GM21367 (cell line): ENCODE measurements around the gene UPB1.

Experiments used
- ATAC-seq: cut with Tn5 transposase; IDR thresholded peaks from one replicate; pipeline ENCODE4 v1.9.1; 2021; ENCODE audit not compliant: unreplicated experiment

The UPB1 gene

GRCh38 chr22:24494528-24495364 is at the start of gene UPB1:
Gene UPB1 (plus strand): TSS chr22:24495332. CDS start chr22:24495404, 72 bp downstream.
- no peak for ATAC-seq

DNA sequence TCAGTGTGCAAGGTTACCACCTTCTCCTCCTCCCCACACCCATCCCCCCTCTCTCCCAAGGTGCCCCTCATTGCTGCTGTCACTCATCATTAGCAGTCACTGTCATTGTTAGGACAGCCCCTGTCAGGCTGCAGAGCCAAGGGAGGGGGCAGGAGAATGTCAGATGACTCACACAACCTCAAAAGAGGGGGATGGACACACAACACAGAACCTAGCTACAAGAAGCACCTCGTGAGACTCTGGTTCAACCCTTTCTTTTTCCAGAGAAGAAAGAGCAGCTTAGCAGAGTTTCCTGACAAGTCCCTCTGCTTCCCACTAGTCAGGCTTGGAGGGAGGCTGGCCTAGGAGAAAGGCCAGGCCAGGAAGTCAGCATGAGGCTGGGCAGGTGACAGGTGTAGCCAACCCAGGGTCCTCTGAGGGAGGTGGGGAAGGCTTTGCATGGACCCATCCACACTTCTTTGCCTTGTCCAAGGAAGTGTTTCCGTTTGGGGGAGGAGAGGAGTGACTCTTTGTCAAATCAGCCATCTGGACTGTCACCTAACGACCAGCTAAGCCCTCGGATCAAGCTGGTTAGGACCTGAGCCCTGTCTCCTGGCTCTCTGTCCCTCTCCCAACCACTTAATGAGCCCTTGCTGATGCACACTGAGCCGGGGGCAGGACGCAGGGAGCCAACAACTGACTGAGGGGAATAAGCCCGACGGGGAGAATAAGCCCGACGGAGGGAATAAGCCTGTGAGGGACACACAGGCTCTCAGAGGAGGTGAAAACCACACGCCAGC is 49.5 kb upstream of the UPB1 start:
- ATAC-seq, result no peak

DNA sequence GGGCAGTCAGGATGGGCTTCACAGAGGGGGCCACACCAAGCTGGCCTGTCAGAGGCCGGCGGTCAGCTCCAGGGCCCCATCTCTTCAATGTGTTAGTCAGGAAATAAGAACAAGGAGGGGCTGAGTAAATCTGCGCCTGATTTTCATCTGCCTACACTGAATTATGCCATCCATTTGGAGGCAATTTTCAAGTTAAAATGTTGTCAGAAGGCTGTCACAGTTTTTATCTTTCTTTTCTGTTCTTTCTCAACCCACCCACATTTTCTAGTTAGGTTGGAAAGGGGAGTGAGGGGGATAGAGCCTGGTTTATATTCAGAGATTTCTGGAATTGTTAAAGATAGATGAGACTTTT is 48.9 kb upstream of the UPB1 start:
- ATAC-seq, result no peak

- no peak for ATAC-seq
Observed at GRCh38 chr22:24450610-24451009, 44.5 kb upstream of the UPB1 start.

GRCh38 chr22:24451162-24451561 is 44.0 kb upstream of the UPB1 start:
- ATAC-seq, result no peak

DNA sequence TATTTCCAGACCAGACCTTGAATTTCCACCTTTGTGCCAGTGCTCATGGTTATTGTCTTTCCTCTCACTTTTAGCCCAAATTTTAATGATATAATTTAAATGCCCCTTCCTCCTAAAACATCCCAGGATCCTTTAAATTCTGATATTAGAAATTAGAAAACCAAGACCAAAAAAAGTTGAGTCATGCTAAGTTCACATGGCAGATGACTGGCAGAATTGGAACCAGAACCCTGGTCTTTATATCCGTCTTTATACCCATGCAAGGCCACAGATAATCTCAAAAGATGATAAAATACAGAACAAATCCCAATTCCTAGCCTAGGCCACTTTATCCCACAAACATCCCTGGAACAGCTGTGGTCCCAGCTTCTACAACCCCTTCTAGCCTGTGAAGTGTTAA is 41.3 kb upstream of the UPB1 start:
- ATAC-seq, result no peak

- ATAC-seq, result no peak
Observed at GRCh38 chr22:24455039-24455438, 40.1 kb upstream of the UPB1 start.

DNA sequence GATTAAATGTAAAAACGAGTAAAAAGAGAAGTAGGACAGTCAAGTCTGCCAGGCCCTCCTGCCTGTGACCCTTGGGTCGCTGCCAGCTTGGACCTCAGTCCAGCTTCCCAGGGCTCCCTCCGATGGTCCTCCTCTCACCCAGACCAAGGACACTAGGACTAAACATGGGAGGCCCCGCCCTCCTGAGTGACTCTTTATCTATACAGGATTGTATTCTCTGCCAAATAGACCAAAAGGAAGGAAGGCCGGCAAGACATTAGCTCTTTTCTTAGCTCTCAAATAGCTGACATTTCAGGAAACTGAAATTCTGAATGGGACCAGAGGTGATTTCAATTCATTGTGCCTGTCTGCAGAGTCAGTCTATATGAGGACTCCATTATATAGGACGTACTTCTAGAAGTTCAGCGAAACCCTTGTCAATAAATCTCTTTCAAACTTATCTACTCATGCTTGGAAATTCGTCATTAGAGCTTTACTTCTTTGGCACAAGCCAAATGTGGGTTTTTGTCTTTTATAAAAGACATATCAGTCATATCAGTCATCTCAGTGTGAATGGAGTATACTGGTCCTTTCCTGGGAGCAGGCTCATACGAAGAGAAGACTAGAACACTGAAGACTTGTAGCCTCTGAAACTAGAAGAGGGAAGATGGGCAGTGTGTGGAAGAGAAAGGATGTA is 39.2 kb upstream of the UPB1 start:
- no peak for ATAC-seq

- ATAC-seq, result no peak
Observed at GRCh38 chr22:24457894-24458420, 37.2 kb upstream of the UPB1 start.

DNA sequence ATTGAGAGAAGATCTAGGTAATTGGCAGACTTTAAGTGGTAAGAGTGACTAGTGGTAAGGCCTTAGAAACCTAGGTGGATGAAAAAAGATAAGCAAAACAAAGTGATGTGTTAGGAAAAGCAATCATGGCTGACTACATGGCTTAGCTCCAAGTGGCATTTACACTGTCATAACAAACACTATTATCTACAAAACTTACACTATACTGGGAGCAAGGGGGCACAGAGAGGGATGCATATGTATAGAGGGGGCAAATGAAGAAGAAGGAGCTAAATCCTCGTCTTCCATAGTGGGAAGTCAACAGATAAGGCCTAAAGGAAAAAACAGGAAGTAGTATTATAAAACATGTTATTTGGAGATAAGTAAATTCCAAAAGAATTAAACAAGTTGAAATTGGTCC is 35.2 kb upstream of the UPB1 start:
- no peak for ATAC-seq

GRCh38 chr22:24460418-24461089 is 34.6 kb upstream of the UPB1 start:
- no peak for ATAC-seq

DNA sequence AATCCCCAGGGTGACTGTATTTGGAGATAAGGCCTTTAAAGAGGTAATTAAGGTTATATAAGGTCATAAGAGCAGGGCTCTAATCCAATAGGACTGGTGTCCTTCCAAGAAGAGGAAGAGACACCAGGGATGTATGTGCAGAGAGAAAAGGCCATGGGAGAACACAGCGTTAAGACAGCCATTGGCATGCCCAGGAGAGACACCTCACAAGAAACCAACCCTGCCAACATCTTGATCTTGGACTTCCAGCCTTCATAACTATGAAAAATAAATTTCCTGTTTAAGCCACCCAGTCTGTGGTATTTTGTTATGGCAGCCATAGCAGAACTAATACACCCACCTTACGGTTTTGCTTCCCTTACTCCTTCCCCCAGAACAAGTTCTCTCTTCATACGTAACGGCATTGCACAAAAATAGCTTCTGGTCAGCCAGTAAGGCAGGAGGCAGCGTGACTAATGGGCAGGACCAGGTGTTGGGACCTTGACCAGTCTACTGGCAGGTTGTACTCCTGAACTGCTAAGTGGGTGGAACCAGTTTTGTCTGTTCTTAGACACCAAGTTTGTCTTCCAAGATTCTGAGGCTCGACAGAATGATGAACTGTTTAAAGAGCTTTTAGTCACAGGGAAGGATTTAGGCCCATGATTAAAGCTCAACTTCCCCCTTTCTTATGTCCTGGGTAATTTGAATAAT is 31.9 kb upstream of the UPB1 start:
- no peak for ATAC-seq

DNA sequence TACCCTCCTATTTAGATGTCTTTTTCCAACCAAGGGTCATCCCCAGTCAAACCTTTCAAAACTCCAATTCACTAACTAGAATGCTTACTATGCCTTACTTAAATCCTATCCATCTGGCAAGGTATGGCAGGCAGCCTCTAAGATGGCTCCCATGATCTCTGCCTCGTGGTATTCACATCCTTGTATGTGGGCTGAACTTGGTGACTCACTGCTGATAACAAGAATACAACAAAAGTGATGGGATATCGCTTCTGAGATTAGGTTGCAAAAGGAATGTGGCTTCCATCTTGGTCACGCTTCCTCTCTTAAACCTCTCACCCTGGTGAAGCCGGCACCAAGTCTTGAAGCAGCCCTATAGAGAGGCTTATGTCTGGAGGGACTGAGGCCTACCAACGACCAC is 29.6 kb upstream of the UPB1 start:
- ATAC-seq, result no peak

DNA sequence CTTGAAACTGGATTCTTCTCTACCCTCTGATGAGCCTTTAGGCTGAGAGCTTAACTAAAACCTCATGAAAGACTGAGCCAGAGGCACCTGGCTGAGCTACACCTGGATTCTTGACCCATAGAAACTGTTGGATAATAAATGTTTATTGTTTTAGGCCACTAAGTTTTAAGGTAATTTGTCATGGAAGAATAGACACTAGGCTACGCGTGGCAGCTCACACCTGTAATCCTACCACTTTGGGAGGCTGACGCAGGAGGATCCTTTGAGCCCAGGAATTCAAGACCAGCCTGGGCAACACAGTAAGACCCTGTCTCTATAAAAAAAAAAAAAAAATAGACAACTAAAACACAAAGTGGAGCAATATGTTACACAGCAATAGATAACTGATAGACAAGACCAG is 29.2 kb upstream of the UPB1 start:
- no peak for ATAC-seq

GRCh38 chr22:24466716-24467328 is 28.3 kb upstream of the UPB1 start:
- no peak for ATAC-seq

- no peak for ATAC-seq
Observed at GRCh38 chr22:24467340-24467739, 27.8 kb upstream of the UPB1 start.

DNA sequence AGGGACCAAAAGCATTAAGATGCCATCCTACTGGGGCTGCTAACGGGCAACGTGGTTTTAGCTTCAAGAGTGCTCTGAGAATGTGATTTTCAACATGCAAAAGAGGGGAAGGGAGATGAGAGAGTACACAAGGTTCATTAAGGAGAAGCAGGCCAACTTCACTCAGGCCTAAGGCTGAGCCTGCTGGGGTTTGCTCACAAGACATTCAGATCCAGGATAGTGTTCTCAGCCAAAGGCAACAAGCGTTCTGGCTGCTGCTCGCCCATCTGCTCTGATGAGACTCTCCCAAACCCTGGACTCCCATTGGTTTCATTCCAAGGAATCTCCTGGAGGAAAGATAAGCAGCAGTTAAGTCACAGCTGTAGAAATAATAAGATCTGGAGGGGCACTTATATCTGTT is 23.6 kb upstream of the UPB1 start:
- no peak for ATAC-seq

DNA sequence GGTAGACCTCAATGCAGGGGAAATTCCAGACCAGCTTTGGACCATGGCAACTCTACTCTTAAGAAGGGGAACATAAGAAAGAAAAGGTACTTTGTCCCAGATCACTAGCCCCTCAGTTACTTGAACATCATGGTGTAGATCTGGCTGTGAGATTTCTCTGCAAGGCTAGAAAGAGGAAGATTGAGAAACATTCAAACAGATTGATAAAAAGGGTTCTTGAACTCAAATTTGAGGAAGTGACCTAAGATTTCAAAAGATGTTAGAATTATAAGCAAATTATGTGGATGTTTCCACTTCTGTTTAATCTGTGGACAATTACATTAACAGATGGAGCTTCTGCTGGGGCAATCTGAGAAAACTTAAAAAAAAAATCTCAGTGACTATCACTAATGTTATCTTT is 21.8 kb upstream of the UPB1 start:
- no peak for ATAC-seq

GRCh38 chr22:24474221-24474620 is 20.9 kb upstream of the UPB1 start:
- no peak for ATAC-seq

- ATAC-seq, result no peak
Observed at GRCh38 chr22:24474649-24475255, 20.4 kb upstream of the UPB1 start.
